ENCODE results near the gene SRP68. TPM values are rescaled to one million over a fixed set of nuclear protein-coding genes. Genes with fewer than 3 reads are reported as not detected.

SRP68 gene
- total and polyA plus RNA-seq, 2 donors (not counting 1 experiment from before 2014, with no cell fraction given), result 34.0 to 68.6 TPM

DNA sequence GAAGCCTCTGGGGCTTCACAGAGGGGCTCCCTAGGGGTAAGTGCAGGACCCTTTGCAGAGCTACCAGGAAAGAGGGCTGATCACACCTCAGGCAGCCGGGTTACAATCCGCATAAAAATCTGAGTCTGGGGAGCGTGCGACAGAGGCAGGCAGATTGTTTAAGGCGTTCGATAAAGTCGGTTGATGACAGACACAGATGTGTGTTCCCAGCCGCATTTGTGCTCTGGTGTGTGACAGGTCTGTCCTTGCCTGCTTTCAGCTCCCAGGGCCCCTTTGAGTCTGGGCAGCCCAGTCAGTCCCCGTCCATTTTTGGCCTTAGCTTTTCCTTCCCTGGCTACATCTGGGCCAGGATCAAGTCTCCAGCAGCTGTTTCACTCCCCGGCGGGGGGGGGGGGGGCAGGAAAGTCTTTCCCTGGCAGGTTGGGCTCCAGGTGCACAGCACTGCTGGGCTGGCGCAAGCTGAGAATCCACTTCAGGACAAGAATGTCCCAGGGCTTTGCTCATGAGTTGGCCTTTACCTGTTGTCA is 5.3 kb upstream of the SRP68 start:
- Histone ChIP-seq H3K27ac (ENCODE audit: insufficient read depth, low read length) (no peak overlapping the region), H3K4me3 (replicated peaks in 1 of 4; ENCODE audit: control extremely low read depth in 1 of 4, insufficient read depth in 1 of 4, low read depth in 3 of 4, low read length in 4 of 4) (no peak overlapping the region), H3K9ac (ENCODE audit: insufficient read depth, low read length) (no peak overlapping the region), H3K79me2 (ENCODE audit: control insufficient read depth, insufficient read depth, low read length) (peaks cover 2% of the 10 kb centered on the region), H3K4me2 (ENCODE audit: extremely low read depth, insufficient read depth, low read length) (no peak overlapping the region), H3K36me3 (ENCODE audit: control insufficient read depth, insufficient read depth, low read length) (peaks cover 2% of the 10 kb centered on the region), H4K20me1 (ENCODE audit: control insufficient read depth, extremely low read depth, insufficient read depth, low read length) (no peaks in the 10 kb centered on the region), H3K4me1 (ENCODE audit: control insufficient read depth, extremely low read depth, insufficient read depth, low read length) (no peaks in the 10 kb centered on the region), H2AFZ (ENCODE audit: low read length) (no peak overlapping the region), H3K27me3 (ENCODE audit: control insufficient read depth, insufficient read depth, low read length) (peaks cover 65% of the 10 kb centered on the region), H3K9me3 (ENCODE audit: control insufficient read depth, insufficient read depth, low read depth, low read length) (no peaks in the 10 kb centered on the region)
- peak; percentile 37 for TF ChIP-seq EZH2 (IDR thresholded peaks at IDR 0.05; ENCODE audit: low read length, missing control alignments)
- TF ChIP-seq, protein P1, sequence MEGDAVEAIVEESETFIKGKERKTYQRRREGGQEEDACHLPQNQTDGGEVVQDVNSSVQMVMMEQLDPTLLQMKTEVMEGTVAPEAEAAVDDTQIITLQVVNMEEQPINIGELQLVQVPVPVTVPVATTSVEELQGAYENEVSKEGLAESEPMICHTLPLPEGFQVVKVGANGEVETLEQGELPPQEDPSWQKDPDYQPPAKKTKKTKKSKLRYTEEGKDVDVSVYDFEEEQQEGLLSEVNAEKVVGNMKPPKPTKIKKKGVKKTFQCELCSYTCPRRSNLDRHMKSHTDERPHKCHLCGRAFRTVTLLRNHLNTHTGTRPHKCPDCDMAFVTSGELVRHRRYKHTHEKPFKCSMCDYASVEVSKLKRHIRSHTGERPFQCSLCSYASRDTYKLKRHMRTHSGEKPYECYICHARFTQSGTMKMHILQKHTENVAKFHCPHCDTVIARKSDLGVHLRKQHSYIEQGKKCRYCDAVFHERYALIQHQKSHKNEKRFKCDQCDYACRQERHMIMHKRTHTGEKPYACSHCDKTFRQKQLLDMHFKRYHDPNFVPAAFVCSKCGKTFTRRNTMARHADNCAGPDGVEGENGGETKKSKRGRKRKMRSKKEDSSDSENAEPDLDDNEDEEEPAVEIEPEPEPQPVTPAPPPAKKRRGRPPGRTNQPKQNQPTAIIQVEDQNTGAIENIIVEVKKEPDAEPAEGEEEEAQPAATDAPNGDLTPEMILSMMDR (conservative IDR thresholded peaks at IDR 0.05 in 1 of 2, IDR thresholded peaks at IDR 0.05 in 1 of 2; ENCODE audit: low read depth in 1 of 2, low read length in 2 of 2), result no peak
- no peak for DNase-seq (ENCODE audit: low read depth in 2 of 2)

DNA sequence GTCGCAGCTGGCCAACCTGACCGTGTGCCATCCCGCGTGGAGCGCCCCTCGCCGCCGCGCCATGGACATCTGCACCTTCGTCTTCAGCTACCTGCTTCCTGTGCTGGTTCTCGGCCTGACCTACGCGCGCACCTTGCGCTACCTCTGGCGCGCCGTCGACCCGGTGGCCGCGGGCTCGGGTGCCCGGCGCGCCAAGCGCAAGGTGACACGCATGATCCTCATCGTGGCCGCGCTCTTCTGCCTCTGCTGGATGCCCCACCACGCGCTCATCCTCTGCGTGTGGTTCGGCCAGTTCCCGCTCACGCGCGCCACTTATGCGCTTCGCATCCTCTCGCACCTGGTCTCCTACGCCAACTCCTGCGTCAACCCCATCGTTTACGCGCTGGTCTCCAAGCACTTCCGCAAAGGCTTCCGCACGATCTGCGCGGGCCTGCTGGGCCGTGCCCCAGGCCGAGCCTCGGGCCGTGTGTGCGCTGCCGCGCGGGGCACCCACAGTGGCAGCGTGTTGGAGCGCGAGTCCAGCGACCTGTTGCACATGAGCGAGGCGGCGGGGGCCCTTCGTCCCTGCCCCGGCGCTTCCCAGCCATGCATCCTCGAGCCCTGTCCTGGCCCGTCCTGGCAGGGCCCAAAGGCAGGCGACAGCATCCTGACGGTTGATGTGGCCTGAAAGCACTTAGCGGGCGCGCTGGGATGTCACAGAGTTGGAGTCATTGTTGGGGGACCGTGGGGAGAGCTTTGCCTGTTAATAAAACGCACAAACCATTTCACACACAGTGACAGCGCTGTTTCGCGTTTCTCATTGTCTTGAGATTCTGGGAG is 4.7 kb upstream of the SRP68 start:
- Histone ChIP-seq H3K36me3 (ENCODE audit: control insufficient read depth, insufficient read depth, low read length) (no peaks in the 10 kb centered on the region), H3K9ac (ENCODE audit: insufficient read depth, low read length) (no peak overlapping the region), H4K20me1 (ENCODE audit: control insufficient read depth, extremely low read depth, insufficient read depth, low read length) (no peaks in the 10 kb centered on the region), H3K27me3 (ENCODE audit: control insufficient read depth, insufficient read depth, low read length) (peaks cover 65% of the 10 kb centered on the region), H3K9me3 (ENCODE audit: control insufficient read depth, insufficient read depth, low read depth, low read length) (no peaks in the 10 kb centered on the region), H2AFZ (ENCODE audit: low read length) (no peak overlapping the region), H3K79me2 (ENCODE audit: control insufficient read depth, insufficient read depth, low read length) (peaks cover 6% of the 10 kb centered on the region), H3K4me1 (ENCODE audit: control insufficient read depth, extremely low read depth, insufficient read depth, low read length) (no peaks in the 10 kb centered on the region), H3K4me2 (ENCODE audit: extremely low read depth, insufficient read depth, low read length) (no peak overlapping the region), H3K27ac (ENCODE audit: insufficient read depth, low read length) (no peak overlapping the region), H3K4me3 (replicated peaks in 1 of 4; ENCODE audit: control extremely low read depth in 1 of 4, insufficient read depth in 1 of 4, low read depth in 3 of 4, low read length in 4 of 4) (no peak overlapping the region)
- TF ChIP-seq, protein P1 (conservative IDR thresholded peaks at IDR 0.05 in 1 of 2, IDR thresholded peaks at IDR 0.05 in 1 of 2; ENCODE audit: low read depth in 1 of 2, low read length in 2 of 2), result no peak
- peak; percentile 36 for TF ChIP-seq EZH2 (IDR thresholded peaks at IDR 0.05; ENCODE audit: low read length, missing control alignments)
- DNase-seq (ENCODE audit: low read depth in 2 of 2), result no peak

DNA sequence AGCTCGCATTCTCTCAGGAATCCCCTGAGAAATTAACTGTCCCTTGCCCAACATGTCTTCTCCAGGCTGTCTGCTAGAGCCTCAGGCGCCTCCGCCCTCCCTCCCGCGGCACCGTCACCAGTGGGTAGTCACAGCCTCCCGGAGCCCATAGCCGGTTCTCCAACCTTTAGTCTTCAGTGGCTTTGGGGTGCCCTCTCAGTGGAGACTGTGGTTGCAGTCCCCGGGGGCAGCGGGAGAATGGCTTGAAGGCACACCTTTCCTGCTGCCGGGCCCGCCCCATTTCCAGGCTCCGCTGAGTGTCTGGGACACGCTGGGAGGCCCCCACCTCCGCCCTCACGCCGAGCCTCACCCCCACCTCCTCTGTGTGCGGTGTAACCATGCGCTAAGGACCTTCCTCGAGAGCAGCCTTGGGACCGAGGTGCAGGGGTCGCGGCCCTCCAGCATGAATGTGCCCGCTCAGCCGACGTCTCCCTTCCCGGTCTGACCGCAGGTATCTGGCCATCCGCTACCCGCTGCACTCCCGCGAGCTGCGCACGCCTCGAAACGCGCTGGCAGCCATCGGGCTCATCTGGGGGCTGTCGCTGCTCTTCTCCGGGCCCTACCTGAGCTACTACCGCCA is 3.9 kb upstream of the SRP68 start:
- Histone ChIP-seq H3K27ac (ENCODE audit: insufficient read depth, low read length) (no peak overlapping the region), H3K27me3 (ENCODE audit: control insufficient read depth, insufficient read depth, low read length) (peaks cover 65% of the 10 kb centered on the region), H3K4me2 (ENCODE audit: extremely low read depth, insufficient read depth, low read length) (no peak overlapping the region), H2AFZ (ENCODE audit: low read length) (no peak overlapping the region), H3K79me2 (ENCODE audit: control insufficient read depth, insufficient read depth, low read length) (peaks cover 13% of the 10 kb centered on the region), H4K20me1 (ENCODE audit: control insufficient read depth, extremely low read depth, insufficient read depth, low read length) (no peaks in the 10 kb centered on the region), H3K4me1 (ENCODE audit: control insufficient read depth, extremely low read depth, insufficient read depth, low read length) (no peaks in the 10 kb centered on the region), H3K36me3 (ENCODE audit: control insufficient read depth, insufficient read depth, low read length) (no peaks in the 10 kb centered on the region), H3K9ac (ENCODE audit: insufficient read depth, low read length) (no peak overlapping the region), H3K4me3 (replicated peaks in 1 of 4; ENCODE audit: control extremely low read depth in 1 of 4, insufficient read depth in 1 of 4, low read depth in 3 of 4, low read length in 4 of 4) (no peak overlapping the region), H3K9me3 (ENCODE audit: control insufficient read depth, insufficient read depth, low read depth, low read length) (no peaks in the 10 kb centered on the region)
- DNase-seq (ENCODE audit: low read depth in 2 of 2), result no peak
- TF ChIP-seq, protein P1 (conservative IDR thresholded peaks at IDR 0.05 in 1 of 2, IDR thresholded peaks at IDR 0.05 in 1 of 2; ENCODE audit: low read depth in 1 of 2, low read length in 2 of 2), result no peak
- TF ChIP-seq EZH2 (IDR thresholded peaks at IDR 0.05; ENCODE audit: low read length, missing control alignments), result no peak
